ENCODE measurements around the gene PHACTR3. TPM values are rescaled to one million over a fixed set of nuclear protein-coding genes. Genes with fewer than 3 reads are reported as not detected.
A peak's percentile ranks its signal among the peaks of the same experiment; 100 is the strongest.

The PHACTR3 gene
- total RNA-seq, 2 donors from 2014 or later: 0.13 TPM; not detected in 1

DNA sequence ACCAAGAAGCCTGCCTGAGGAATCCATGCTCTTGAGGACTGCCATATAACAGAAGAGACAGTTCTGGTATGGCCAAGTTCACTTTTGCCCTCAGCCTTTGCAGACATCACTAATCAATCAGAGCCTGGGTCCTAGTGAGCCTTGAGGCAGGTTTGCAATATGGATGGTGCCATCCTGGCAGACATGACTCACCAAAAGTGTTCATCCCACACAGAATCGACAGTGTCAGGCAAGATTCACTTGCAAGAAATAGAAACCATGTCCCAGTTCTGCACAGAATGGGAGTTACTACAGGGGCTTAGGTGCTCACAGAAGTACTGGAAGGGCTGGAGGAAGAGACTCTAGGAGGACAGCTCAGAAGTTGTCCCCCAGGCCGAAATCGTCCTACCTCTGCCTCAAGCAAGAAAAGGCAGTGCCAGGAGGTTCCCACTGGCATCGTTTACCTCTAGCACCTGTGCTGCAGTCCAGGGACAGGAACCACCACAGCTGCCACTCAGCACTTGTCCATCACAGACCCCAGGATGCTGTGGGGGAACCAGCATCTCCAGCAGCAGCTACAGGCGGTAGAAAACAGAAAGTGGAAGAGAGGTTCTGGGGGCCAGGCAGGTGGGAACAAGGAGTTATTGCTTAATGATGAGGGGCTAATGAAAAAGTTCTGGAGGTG, 42.6 kb upstream of the PHACTR3 start:
- no peak for DNase-seq
- no peak overlapping the region for H3K4me3 Mint-ChIP-seq

GRCh38 chr20:59564171-59564570, 40.2 kb upstream of the PHACTR3 start:
- Mint-ChIP-seq H3K9me3 (peaks cover under 1% of the 10 kb centered on the region), H3K27me3 (ENCODE audit: insufficient read depth) (peaks cover 12% of the 10 kb centered on the region), H3K36me3 (ENCODE audit: low read depth) (peaks cover under 1% of the 10 kb centered on the region), H3K4me1 (peaks cover 5% of the 10 kb centered on the region), H3K4me3 (no peak overlapping the region), H3K27ac (no peak overlapping the region)
- H3K4me1 ChIP-seq (ENCODE audit: control insufficient read depth, insufficient read depth, low read length): no peaks in the 10 kb centered on the region
- H3K4me3 ChIP-seq (ENCODE audit: low read length): no peak overlapping the region
- WGBS, 2 experiments (ENCODE audit: insufficient coverage in 1 of 2, insufficient read length in 1 of 2): 74 to 89% methylated on average over 5 to 12 of the region's 12 CpGs
- no peak for TF ChIP-seq CTCF (conservative IDR thresholded peaks at IDR 0.05)
- H3K9ac ChIP-seq (ENCODE audit: extremely low read depth, low read length, poor library complexity, severe bottlenecking): no peak overlapping the region
- H3K27me3 ChIP-seq (ENCODE audit: control insufficient read depth, insufficient read depth, low read length, poor library complexity, severe bottlenecking): peaks cover 12% of the 10 kb centered on the region
- peaks cover 13% of the 10 kb centered on the region for H3K9me3 ChIP-seq (ENCODE audit: control insufficient read depth, low read length)
- H3K36me3 ChIP-seq (ENCODE audit: control insufficient read depth, insufficient read depth, low read length): no peaks in the 10 kb centered on the region
- no peak overlapping the region for H3K27ac ChIP-seq (ENCODE audit: low read depth, low read length)
- peak; percentile 34 for DNase-seq

More for the DNA sequence above, 42.6 kb upstream of the PHACTR3 start:
- Mint-ChIP-seq H3K4me1 (peaks cover 8% of the 10 kb centered on the region), H3K27me3 (ENCODE audit: insufficient read depth) (no peaks in the 10 kb centered on the region), H3K27ac (no peak overlapping the region), H3K9me3 (peaks cover 18% of the 10 kb centered on the region), H3K36me3 (ENCODE audit: low read depth) (peaks cover 7% of the 10 kb centered on the region)
- H3K27me3 ChIP-seq (ENCODE audit: control insufficient read depth, insufficient read depth, low read length, poor library complexity, severe bottlenecking): peaks cover 5% of the 10 kb centered on the region
- H3K27ac ChIP-seq (ENCODE audit: low read depth, low read length): no peak overlapping the region
- H3K36me3 ChIP-seq (ENCODE audit: control insufficient read depth, insufficient read depth, low read length): no peaks in the 10 kb centered on the region
- no peak for TF ChIP-seq CTCF (conservative IDR thresholded peaks at IDR 0.05)
- no peak overlapping the region for H3K4me3 ChIP-seq (ENCODE audit: low read length)
- no peaks in the 10 kb centered on the region for H3K4me1 ChIP-seq (ENCODE audit: control insufficient read depth, insufficient read depth, low read length)
- no peak overlapping the region for H3K9ac ChIP-seq (ENCODE audit: extremely low read depth, low read length, poor library complexity, severe bottlenecking)
- 80 to 86% methylated on average over 3 to 5 of the region's 5 CpGs for WGBS, 2 experiments (ENCODE audit: insufficient coverage in 1 of 2, insufficient read length in 1 of 2)
- peaks cover 17% of the 10 kb centered on the region for H3K9me3 ChIP-seq (ENCODE audit: control insufficient read depth, low read length)

- H3K27me3 Mint-ChIP-seq (ENCODE audit: insufficient read depth): peaks cover 20% of the 10 kb centered on the region
- H3K36me3 Mint-ChIP-seq (ENCODE audit: low read depth): no peaks in the 10 kb centered on the region
- 70 to 83% methylated on average over 1 of the region's 1 CpG for whole genome bisulfite sequencing, 2 experiments (ENCODE audit: insufficient coverage in 1 of 2, insufficient read length in 1 of 2)
- H3K9me3 ChIP-seq (ENCODE audit: control insufficient read depth, low read length): peaks cover 13% of the 10 kb centered on the region
- H3K27ac Mint-ChIP-seq: no peak overlapping the region
- no peak overlapping the region for H3K4me3 ChIP-seq (ENCODE audit: low read length)
- no peak overlapping the region for H3K4me3 Mint-ChIP-seq
- no peak overlapping the region for H3K27ac ChIP-seq (ENCODE audit: low read depth, low read length)
- H3K9me3 Mint-ChIP-seq: no peaks in the 10 kb centered on the region
- no peak overlapping the region for H3K9ac ChIP-seq (ENCODE audit: extremely low read depth, low read length, poor library complexity, severe bottlenecking)
- H3K4me1 Mint-ChIP-seq: peaks cover 5% of the 10 kb centered on the region
- peaks cover 20% of the 10 kb centered on the region for H3K27me3 ChIP-seq (ENCODE audit: control insufficient read depth, insufficient read depth, low read length, poor library complexity, severe bottlenecking)
- H3K36me3 ChIP-seq (ENCODE audit: control insufficient read depth, insufficient read depth, low read length): no peaks in the 10 kb centered on the region
- no peak for TF ChIP-seq CTCF (conservative IDR thresholded peaks at IDR 0.05)
- no peak for DNase-seq
- H3K4me1 ChIP-seq (ENCODE audit: control insufficient read depth, insufficient read depth, low read length): no peaks in the 10 kb centered on the region
These were observed 39.4 kb upstream of the PHACTR3 start for GRCh38 chr20:59564943-59565342.
